ENCODE data around the gene SAMD14.
"Not testable (repeated sequence)": the region's sequence is repeated elsewhere in the genome, so short reads cannot be mapped to it uniquely, and the experiment has no call there.

SAMD14 gene

DNA sequence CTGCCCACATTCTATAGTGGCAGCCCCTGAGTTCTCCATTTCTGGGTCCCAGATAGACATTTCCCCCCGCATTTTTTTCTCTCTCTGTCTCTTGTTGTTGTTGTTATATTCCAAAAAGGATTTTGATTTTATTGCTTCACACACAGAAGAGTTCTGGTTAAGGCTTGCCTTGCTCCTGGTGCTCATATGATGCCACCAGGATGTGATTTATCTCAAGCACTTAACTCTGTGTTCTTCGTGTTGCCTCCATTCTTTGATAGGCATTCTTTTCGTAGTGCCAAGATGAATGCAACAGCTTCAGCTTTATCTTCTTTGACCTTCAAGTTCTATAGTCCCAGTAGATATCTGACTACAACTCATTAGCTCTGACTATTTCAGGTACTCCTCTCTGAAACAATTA lies 64.9 kb downstream of the SAMD14 start:
- no peak overlapping the region for H3K4me3 ChIP-seq (ENCODE audit: low read depth, low read length)
- DNase-seq (ENCODE audit: low read depth) = no peak

- no peak overlapping the region for H3K4me3 ChIP-seq (ENCODE audit: low read depth, low read length)
- DNase-seq (ENCODE audit: low read depth) = peak; percentile 88
Observed at GRCh38 chr17:50064253-50065001, 65.5 kb downstream of the SAMD14 start.

GRCh38 chr17:50063561-50064252 lies 66.3 kb downstream of the SAMD14 start:
- no peak for DNase-seq (ENCODE audit: low read depth)
- H3K4me3 ChIP-seq (ENCODE audit: low read depth, low read length) = no peak overlapping the region

DNA sequence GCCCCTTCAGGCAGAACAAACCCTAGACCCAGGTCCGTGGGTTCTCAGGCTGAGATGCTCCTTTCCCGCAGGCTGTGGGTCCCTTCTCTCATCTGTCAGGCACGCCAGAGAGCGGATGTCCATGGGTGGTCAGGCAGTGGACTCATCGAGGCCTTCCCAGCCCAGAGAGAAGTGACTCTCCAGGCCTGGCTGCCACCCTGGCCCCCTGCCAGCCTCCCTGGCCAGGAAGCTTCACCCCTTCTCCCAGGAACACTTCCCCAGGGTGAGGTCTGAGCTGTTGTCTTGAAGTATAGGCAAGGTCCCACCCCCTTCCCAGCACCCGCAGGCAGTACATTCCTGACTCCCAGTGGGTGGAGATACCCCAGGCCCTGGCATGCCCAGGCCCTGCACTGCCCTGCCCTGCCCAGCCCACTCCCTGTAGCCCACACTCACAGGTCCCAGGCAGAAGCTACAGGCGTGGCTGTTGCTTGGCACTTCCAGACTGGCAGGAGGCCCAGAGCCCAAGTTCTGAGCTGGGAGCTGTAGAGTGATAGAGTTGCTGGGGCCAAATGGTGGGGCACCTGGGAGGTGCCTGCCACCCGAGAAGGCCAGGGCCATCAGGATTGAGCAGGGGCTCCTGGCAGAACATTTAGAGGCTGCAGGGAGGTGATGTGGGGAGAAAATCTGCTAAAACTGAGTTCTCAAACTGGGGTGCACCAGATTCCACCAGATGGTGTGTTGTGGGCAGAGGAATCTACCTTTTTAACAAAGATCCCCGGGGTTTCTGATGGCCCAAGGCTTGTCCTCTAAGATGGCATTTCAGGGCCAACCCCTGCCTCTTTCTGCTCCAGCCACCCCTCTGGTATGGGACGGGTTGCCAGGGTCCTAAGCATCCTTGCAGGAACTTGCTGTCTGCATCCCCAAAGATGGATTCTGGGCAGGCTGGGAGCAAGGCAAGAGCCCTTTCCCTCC lies 67.4 kb downstream of the SAMD14 start:
- H3K4me3 ChIP-seq (ENCODE audit: low read depth, low read length) = no peak overlapping the region
- DNase-seq (ENCODE audit: low read depth) = peak; percentile 54

DNA sequence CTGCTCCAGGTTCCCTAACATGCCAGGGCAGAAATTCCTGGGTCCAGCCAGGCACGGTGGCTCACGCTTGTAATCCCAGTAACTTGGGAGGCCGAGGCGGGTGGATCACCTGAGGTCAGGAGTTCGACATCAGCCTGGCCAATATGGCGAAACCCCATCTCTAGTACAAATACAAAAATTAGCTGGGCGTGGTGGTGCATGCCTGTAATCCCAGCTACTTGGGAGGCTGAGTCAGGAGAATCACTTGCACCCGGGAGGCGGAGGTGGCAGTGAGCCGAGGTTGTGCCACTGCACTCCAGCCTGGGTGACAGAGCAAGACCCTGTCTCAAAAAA lies 68.3 kb downstream of the SAMD14 start:
- H3K4me3 ChIP-seq (ENCODE audit: low read depth, low read length); DNase-seq (ENCODE audit: low read depth): not testable (repeated sequence)

DNA sequence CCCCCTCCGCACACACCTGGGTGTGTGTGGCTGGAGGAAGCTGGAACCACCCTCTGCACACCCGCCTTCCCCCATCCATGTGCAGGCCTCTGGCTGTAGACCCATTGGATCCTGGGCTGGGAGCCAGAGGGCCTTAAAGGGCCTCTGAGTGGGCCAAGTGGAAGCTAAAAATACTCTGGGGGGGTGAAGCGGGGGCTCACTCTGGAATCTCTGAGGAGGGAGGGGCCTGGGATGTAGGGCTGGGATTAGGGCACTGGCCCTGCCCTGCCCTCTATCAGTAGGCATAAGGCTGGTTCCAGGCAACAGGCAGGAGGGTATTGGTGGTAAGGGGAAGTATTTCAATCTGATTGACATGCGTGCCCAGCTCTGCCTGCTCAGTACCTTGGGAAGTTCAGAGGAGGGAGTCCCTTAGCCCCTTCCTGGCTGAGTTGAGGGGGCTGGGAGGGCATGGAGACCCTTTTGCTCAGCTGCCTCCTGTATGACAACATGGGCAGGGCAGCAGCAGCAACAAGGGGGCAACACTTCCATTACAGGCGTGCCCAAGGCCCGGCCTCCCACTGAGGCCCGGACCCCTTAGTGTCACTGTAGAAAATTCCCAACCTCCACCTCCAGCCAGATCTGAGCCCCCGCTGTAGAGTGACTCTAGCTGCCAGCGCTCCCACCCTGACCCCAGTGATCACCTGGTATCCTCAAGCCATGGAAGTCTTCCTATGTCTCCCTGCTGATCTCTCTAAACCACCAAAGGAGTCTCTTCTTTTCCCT lies 68.8 kb downstream of the SAMD14 start:
- DNase-seq (ENCODE audit: low read depth) = peak; percentile 60
- H3K4me3 ChIP-seq (ENCODE audit: low read depth, low read length) = no peak overlapping the region

Measured in skeletal muscle cell (primary cell).